ENCODE results near the gene CD180. TPM values are rescaled to one million over a fixed set of nuclear protein-coding genes. Genes with fewer than 3 reads are reported as not detected.
"Not testable (repeated sequence)": the region's sequence is repeated elsewhere in the genome, so short reads cannot be mapped to it uniquely, and the experiment has no call there.

Gene CD180
- total and polyA plus RNA-seq, 2 experiments from 2014 or later: not detected

DNA sequence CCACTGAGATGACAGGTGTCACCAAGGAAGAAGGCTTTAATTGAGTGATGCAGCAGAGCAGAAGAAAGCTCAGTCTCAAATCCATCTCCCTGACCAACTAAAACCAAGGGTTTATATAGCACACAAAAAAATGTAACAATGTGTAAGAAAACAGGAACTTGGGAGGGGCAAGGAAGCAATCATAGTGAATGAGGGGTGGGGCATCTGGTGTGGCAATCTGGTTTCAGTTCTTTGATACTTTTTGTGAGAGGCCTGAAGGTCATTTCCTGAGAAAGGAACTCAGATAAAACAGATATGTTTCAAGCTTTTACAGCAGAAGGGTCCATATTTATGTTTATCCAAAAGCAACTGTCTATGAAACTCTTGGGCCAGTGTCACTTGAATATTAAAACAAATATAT is 19.7 kb downstream of the CD180 start:
- no peak overlapping the region for H3K4me3 ChIP-seq
- H3K9ac ChIP-seq: no peak overlapping the region
- no peaks in the 10 kb centered on the region for H3K9me3 ChIP-seq (ENCODE audit: low read depth)

DNA sequence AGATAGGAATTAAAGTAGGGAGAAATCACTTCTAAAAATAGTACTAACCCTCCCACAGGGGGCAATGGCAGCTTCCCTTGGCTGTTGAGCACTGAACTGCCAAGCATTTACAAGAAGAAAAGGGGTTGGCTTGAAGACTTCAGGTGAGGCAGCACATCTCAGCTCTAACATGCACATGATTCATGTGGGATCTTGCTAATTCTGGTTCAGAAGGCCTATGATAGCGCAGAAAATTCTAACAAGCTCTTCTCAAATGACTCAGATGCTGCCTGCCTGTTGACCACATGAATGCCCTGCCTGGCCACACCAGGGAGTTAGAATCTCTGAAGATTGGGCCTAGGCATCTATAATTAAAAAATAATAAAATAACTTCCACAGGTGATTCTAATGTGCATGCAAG is 22.6 kb downstream of the CD180 start:
- H3K9me2 ChIP-seq (ENCODE audit: insufficient read depth): no peaks in the 10 kb centered on the region
- no peak overlapping the region for H3K27ac ChIP-seq
- in situ Hi-C loops (cut with MboI): no loop called here
- no peaks in the 10 kb centered on the region for H3K9me3 ChIP-seq (ENCODE audit: low read depth)
- H3K4me3 ChIP-seq: no peak overlapping the region
- no peaks in the 10 kb centered on the region for H3K36me3 ChIP-seq (ENCODE audit: low read depth)
- TF ChIP-seq EZH2 (IDR thresholded peaks at IDR 0.05; ENCODE audit: insufficient read depth, poor library complexity, severe bottlenecking) (no peak), EZH2phosphoT487 (IDR thresholded peaks at IDR 0.05; ENCODE audit: insufficient read depth, low read depth) (no peak)
- H3K4me1 ChIP-seq (ENCODE audit: insufficient read depth): no peaks in the 10 kb centered on the region
- WGBS, 2 experiments (ENCODE audit: low coverage in 1 of 2, low lambda C conversion rate in 2 of 2, missing lambda C conversion rate in 2 of 2): 94 to 96% methylated on average over 1 of the region's 1 CpG
- H2AFZ ChIP-seq: no peak overlapping the region
- no peaks in the 10 kb centered on the region for H4K20me1 ChIP-seq (ENCODE audit: insufficient read depth)
- no peak overlapping the region for H3K9ac ChIP-seq
- no peak overlapping the region for H3K4me2 ChIP-seq (ENCODE audit: unreplicated experiment)
- H3F3A ChIP-seq (ENCODE audit: insufficient read depth): no peaks in the 10 kb centered on the region
- no peaks in the 10 kb centered on the region for H3K27me3 ChIP-seq (replicated peaks; ENCODE audit: insufficient read depth)
- no peaks in the 10 kb centered on the region for H3K79me2 ChIP-seq (ENCODE audit: insufficient read depth)
- DNase-seq: peak; percentile 15

More for the DNA sequence above, 19.7 kb downstream of the CD180 start:
- no peak overlapping the region for H3K4me2 ChIP-seq (ENCODE audit: unreplicated experiment)
- no peaks in the 10 kb centered on the region for H3K9me2 ChIP-seq (ENCODE audit: insufficient read depth)
- H3K79me2 ChIP-seq (ENCODE audit: insufficient read depth): no peaks in the 10 kb centered on the region
- TF ChIP-seq EZH2 (IDR thresholded peaks at IDR 0.05; ENCODE audit: insufficient read depth, poor library complexity, severe bottlenecking) (no peak), EZH2phosphoT487 (IDR thresholded peaks at IDR 0.05; ENCODE audit: insufficient read depth, low read depth) (no peak)
- H3F3A ChIP-seq (ENCODE audit: insufficient read depth): no peaks in the 10 kb centered on the region
- H3K36me3 ChIP-seq (ENCODE audit: low read depth): no peaks in the 10 kb centered on the region
- no peaks in the 10 kb centered on the region for H4K20me1 ChIP-seq (ENCODE audit: insufficient read depth)
- no peaks in the 10 kb centered on the region for H3K27me3 ChIP-seq (replicated peaks; ENCODE audit: insufficient read depth)
- in situ Hi-C loops (cut with MboI): no loop called here
- H2AFZ ChIP-seq: no peak overlapping the region
- no peak overlapping the region for H3K27ac ChIP-seq
- no peak for DNase-seq
- no peaks in the 10 kb centered on the region; the same call in 1 of the 2 replicates for H3K4me1 ChIP-seq (ENCODE audit: insufficient read depth)

- H3K9me3 ChIP-seq (ENCODE audit: low read depth); in situ Hi-C loops (cut with MboI): not testable (repeated sequence)
- 82 to 89% methylated on average over 1 of the region's 2 CpGs for WGBS, 2 experiments (ENCODE audit: low coverage in 1 of 2, low lambda C conversion rate in 2 of 2, missing lambda C conversion rate in 2 of 2)
These were observed 23.2 kb downstream of the CD180 start for GRCh38 chr5:67173351-67173750.

GRCh38 chr5:67170767-67171166 is 25.8 kb downstream of the CD180 start:
- Histone ChIP-seq H3K36me3 (ENCODE audit: low read depth) (no peaks in the 10 kb centered on the region), H3K4me2 (ENCODE audit: unreplicated experiment) (no peak overlapping the region), H3K4me1 (ENCODE audit: insufficient read depth) (peaks cover 6% of the 10 kb centered on the region; the same call in 1 of the 2 replicates), H4K20me1 (ENCODE audit: insufficient read depth) (no peaks in the 10 kb centered on the region), H3K27me3 (replicated peaks; ENCODE audit: insufficient read depth) (no peaks in the 10 kb centered on the region), H3K9ac (no peak overlapping the region), H3K79me2 (ENCODE audit: insufficient read depth) (no peaks in the 10 kb centered on the region), H3F3A (ENCODE audit: insufficient read depth) (no peaks in the 10 kb centered on the region), H3K9me3 (ENCODE audit: low read depth) (no peaks in the 10 kb centered on the region), H2AFZ (no peak overlapping the region), H3K4me3 (no peak overlapping the region), H3K27ac (no peak overlapping the region), H3K9me2 (ENCODE audit: insufficient read depth) (no peaks in the 10 kb centered on the region)
- DNase-seq: no peak
- no peak for TF ChIP-seq EZH2 (IDR thresholded peaks at IDR 0.05; ENCODE audit: insufficient read depth, poor library complexity, severe bottlenecking)
- no peak for TF ChIP-seq EZH2phosphoT487 (IDR thresholded peaks at IDR 0.05; ENCODE audit: insufficient read depth, low read depth)
- 92 to 93% methylated on average over 3 of the region's 3 CpGs for WGBS, 2 experiments (ENCODE audit: low coverage in 1 of 2, low lambda C conversion rate in 2 of 2, missing lambda C conversion rate in 2 of 2)
- in situ Hi-C loops (cut with MboI): no loop called here

More at GRCh38 chr5:67173351-67173750, 23.2 kb downstream of the CD180 start:
- not testable (repeated sequence) for H3K79me2 ChIP-seq (ENCODE audit: insufficient read depth); H3K4me3 ChIP-seq; H3K27ac ChIP-seq; DNase-seq; H3K9ac ChIP-seq; H3K27me3 ChIP-seq (replicated peaks; ENCODE audit: insufficient read depth); H3F3A ChIP-seq (ENCODE audit: insufficient read depth); H3K4me2 ChIP-seq (ENCODE audit: unreplicated experiment); H3K4me1 ChIP-seq (ENCODE audit: insufficient read depth); H3K9me2 ChIP-seq (ENCODE audit: insufficient read depth); H3K36me3 ChIP-seq (ENCODE audit: low read depth); H2AFZ ChIP-seq; H4K20me1 ChIP-seq (ENCODE audit: insufficient read depth)

DNA sequence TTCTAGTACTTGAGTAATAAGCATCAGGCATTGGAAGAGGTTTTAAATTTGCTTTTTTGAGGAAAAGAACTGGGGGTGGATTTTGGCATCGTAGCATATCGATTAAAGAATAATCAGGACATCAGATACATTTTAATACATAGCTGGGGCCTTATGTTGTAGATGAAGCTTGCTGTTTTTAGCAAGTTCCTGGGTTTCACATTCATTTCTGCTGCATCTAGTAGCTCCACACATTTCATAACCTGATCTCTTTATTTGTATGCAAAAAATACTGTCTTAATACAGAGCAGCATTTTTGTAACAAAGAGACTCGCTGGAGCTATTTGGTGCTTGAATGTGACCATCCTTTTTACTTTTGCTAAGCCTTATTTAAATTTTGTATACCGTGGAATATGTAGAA is 28.5 kb downstream of the CD180 start:
- H3K27me3 ChIP-seq (replicated peaks; ENCODE audit: insufficient read depth): no peaks in the 10 kb centered on the region
- 96 to 100% methylated on average over 4 of the region's 4 CpGs for WGBS, 2 experiments (ENCODE audit: low coverage in 1 of 2, low lambda C conversion rate in 2 of 2, missing lambda C conversion rate in 2 of 2)
- H3K9me2 ChIP-seq (ENCODE audit: insufficient read depth): no peaks in the 10 kb centered on the region
- H3K36me3 ChIP-seq (ENCODE audit: low read depth): no peaks in the 10 kb centered on the region
- no peaks in the 10 kb centered on the region for H3K9me3 ChIP-seq (ENCODE audit: low read depth)
- no peak overlapping the region for H3K4me2 ChIP-seq (ENCODE audit: unreplicated experiment)
- no peak overlapping the region for H2AFZ ChIP-seq
- H3K4me1 ChIP-seq (ENCODE audit: insufficient read depth): peaks cover 6% of the 10 kb centered on the region; the same call in 1 of the 2 replicates
- no peak for DNase-seq
- H3K27ac ChIP-seq: no peak overlapping the region
- no peak overlapping the region for H3K4me3 ChIP-seq
- H3F3A ChIP-seq (ENCODE audit: insufficient read depth): no peaks in the 10 kb centered on the region
- H3K79me2 ChIP-seq (ENCODE audit: insufficient read depth): no peaks in the 10 kb centered on the region
- in situ Hi-C loops (cut with MboI): no loop called here
- no peak overlapping the region for H3K9ac ChIP-seq
- TF ChIP-seq EZH2phosphoT487 (IDR thresholded peaks at IDR 0.05; ENCODE audit: insufficient read depth, low read depth) (no peak), EZH2 (IDR thresholded peaks at IDR 0.05; ENCODE audit: insufficient read depth, poor library complexity, severe bottlenecking) (no peak)
- H4K20me1 ChIP-seq (ENCODE audit: insufficient read depth): no peaks in the 10 kb centered on the region
